HepG2 (cell line): Measurements from ENCODE around the gene MYL11. TPM values are rescaled to one million over a fixed set of nuclear protein-coding genes. Genes with fewer than 3 reads are reported as not detected.
A peak's percentile ranks its signal among the peaks of the same experiment; 100 is the strongest.

ENCODE experiments used
- ATAC-seq: fragments of 200-7000 bp; cut with Tn5 transposase; 3 replicates; pipeline ENCODE4 v1.9.1; 2020; ENCODE audit warnings: mild to moderate bottlenecking, moderate library complexity
- BruUV-seq: library from RNA; stranded (reverse); fragments of 400-500 nt; replicated peaks from 2 replicates; lab custom pipeline; 2021; lab: Mats Ljungman, UMichigan
- CTCF ChIA-PET: fragments of 300-600 bp; formaldehyde crosslinking; extraction: SDS; loops from one replicate; lab custom pipeline; 2021; ENCODE audit warnings: low total read pairs, inconsistent platforms, low intra/inter-chr PET ratio; lab: Yijun Ruan, JAX
- POLR2A ChIA-PET: fragments of 350-600 bp; sonication (Branson Sonifier 250); formaldehyde crosslinking; loops from one replicate; lab custom pipeline; 2020; ENCODE audit warnings: antibody characterized with exemption, inconsistent platforms; lab: Yijun Ruan, JAX
- DNase-seq: peaks from one replicate; pipeline ENCODE4 v3.0.0-alpha.2; 2015; ENCODE audit warnings: low spot score
- FAIRE-seq: peaks from 3 replicates; lab custom pipeline; 2011; peaks lifted over from hg19 to GRCh38; lab: Jason Lieb, UNC
- H2AFZ ChIP-seq: one replicate; pipeline ENCODE4 v1.6.1; 2011; ENCODE audit warnings: low read length, inconsistent platforms
- H3K27ac ChIP-seq: fragments of 300-600 bp; 3 replicates; pipeline ENCODE4 v1.8.0; 2011; ENCODE audit warnings: mixed run types, mild to moderate bottlenecking, mixed read lengths, low read length, inconsistent platforms; ENCODE audit not compliant: insufficient read depth; ENCODE audit errors: extremely low read length
- H3K27me3 ChIP-seq, 2 experiments: fragments of 200-600 bp in 1 of 2; 2 replicates in 1 of 2; 3 replicates in 1 of 2; pipeline versions ENCODE4 v1.6.0 to v1.8.0; 2011; ENCODE audit warnings: low read length in 2 of 2, mild to moderate bottlenecking in 2 of 2, moderate library complexity in 2 of 2, inconsistent platforms in 1 of 2; ENCODE audit not compliant: insufficient read depth in 2 of 2, control insufficient read depth in 1 of 2
- H3K36me3 ChIP-seq, 2 experiments: fragments of 200-600 bp in 1 of 2; replicated peaks in 1 of 2; 2 replicates in 1 of 2; 3 replicates in 1 of 2; pipeline versions ENCODE4 v1.5.1 to v1.8.0; 2011; ENCODE audit warnings: low read length in 2 of 2, inconsistent platforms in 1 of 2; ENCODE audit not compliant: insufficient read depth in 2 of 2, control insufficient read depth in 1 of 2
- H3K4me1 ChIP-seq: 2 replicates; pipeline ENCODE4 v1.5.1; 2012; ENCODE audit warnings: low read length, inconsistent platforms; ENCODE audit not compliant: insufficient read depth
- H3K4me2 ChIP-seq: 2 replicates; pipeline ENCODE4 v1.6.0; 2011; ENCODE audit warnings: low read depth, low read length, inconsistent platforms
- H3K4me3 ChIP-seq, 3 experiments: fragments of 200-600 bp in 1 of 3; sonication (generic), shearing (Covaris generic) in 1 of 3; replicated peaks in 1 of 3; 2 replicates each; pipeline ENCODE4 v1.5.1; 2011 to 2016; ENCODE audit warnings: low read length in 3 of 3, inconsistent platforms in 2 of 3, low read depth in 2 of 3, mild to moderate bottlenecking in 2 of 3, control low read depth in 1 of 3, mixed read lengths in 1 of 3; ENCODE audit not compliant: insufficient read depth in 1 of 3
- H3K79me2 ChIP-seq: one replicate; pipeline ENCODE4 v1.6.1; 2011; ENCODE audit warnings: low read length, inconsistent platforms; ENCODE audit not compliant: insufficient read depth
- H3K9ac ChIP-seq: 2 replicates; pipeline ENCODE4 v1.6.0; 2011; ENCODE audit warnings: mild to moderate bottlenecking, low read depth, low read length, inconsistent platforms; ENCODE audit not compliant: insufficient read depth
- H3K9me3 ChIP-seq: 2 replicates; pipeline ENCODE4 v1.5.1; 2012; ENCODE audit warnings: mild to moderate bottlenecking, low read length
- H4K20me1 ChIP-seq: 2 replicates; pipeline ENCODE4 v1.6.0; 2011; ENCODE audit warnings: inconsistent platforms, mild to moderate bottlenecking, low read length, moderate library complexity; ENCODE audit not compliant: insufficient read depth
- BRCA1 ChIP-seq: sonication (generic); formaldehyde crosslinking; IDR thresholded peaks from 2 replicates; pipeline ENCODE4 v1.4.0; 2020; ENCODE audit warnings: missing genetic modification reagents
- ELF4 ChIP-seq: sonication (generic); formaldehyde crosslinking; IDR thresholded peaks from 2 replicates; pipeline ENCODE4 v1.5.0; 2020; ENCODE audit warnings: missing genetic modification reagents, mild to moderate bottlenecking, moderate library complexity, borderline replicate concordance
- ETV5 ChIP-seq: IDR thresholded peaks from 2 replicates; pipeline ENCODE4 v1.6.1; 2018; ENCODE audit warnings: missing biosample characterization, missing genetic modification reagents, inconsistent platforms, borderline replicate concordance
- GATAD1 ChIP-seq: IDR thresholded peaks from 2 replicates; pipeline ENCODE4 v1.6.1; 2016; ENCODE audit warnings: missing genetic modification reagents, missing compliant biosample characterization
- KDM5A ChIP-seq: fragments of 200-600 bp; sonication (generic); IDR thresholded peaks from 2 replicates; pipeline ENCODE4 v1.7.0; 2018; ENCODE audit warnings: antibody characterized with exemption, mild to moderate bottlenecking, low read length, borderline replicate concordance
- RARA ChIP-seq: IDR thresholded peaks from 2 replicates; pipeline ENCODE4 v1.6.1; 2016; ENCODE audit warnings: missing genetic modification reagents, missing compliant biosample characterization
- SOX13 ChIP-seq, 3 experiments: fragments of 450-650 bp in 1 of 3; sonication (generic) in 1 of 3; formaldehyde crosslinking in 1 of 3; IDR thresholded peaks in 2 of 3; conservative IDR thresholded peaks in 1 of 3; 2 replicates each; pipeline versions ENCODE4 v1.5.0 to v1.6.1; 2016 to 2020; ENCODE audit warnings: antibody characterized with exemption in 1 of 3, mild to moderate bottlenecking in 1 of 3, missing compliant biosample characterization in 1 of 3, missing genetic modification reagents in 1 of 3, moderate library complexity in 1 of 3
- YY1 ChIP-seq: IDR thresholded peaks from 2 replicates; pipeline ENCODE4 v1.6.1; 2011; ENCODE audit warnings: low read length, low read depth, moderate library complexity, mild to moderate bottlenecking; ENCODE audit not compliant: insufficient read depth, insufficient replicate concordance
- ZFX ChIP-seq: sonication (generic); formaldehyde crosslinking; IDR thresholded peaks from 2 replicates; pipeline ENCODE4 v1.4.0; 2020; ENCODE audit warnings: mild to moderate bottlenecking, low read depth, missing genetic modification reagents, moderate library complexity
- ZNF205 ChIP-seq: IDR thresholded peaks from 2 replicates; pipeline ENCODE4 v1.6.1; 2018; ENCODE audit warnings: missing biosample characterization, missing genetic modification reagents
- ZNF232 ChIP-seq: sonication (generic); formaldehyde crosslinking; IDR thresholded peaks from 2 replicates; pipeline ENCODE4 v1.4.0; 2020; ENCODE audit warnings: missing genetic modification reagents, borderline replicate concordance
- ZNF337 ChIP-seq: sonication (generic); formaldehyde crosslinking; IDR thresholded peaks from 2 replicates; pipeline ENCODE4 v1.5.1; 2020; ENCODE audit warnings: missing genetic modification reagents, low read depth, mild to moderate bottlenecking, borderline replicate concordance
- ZSCAN31 ChIP-seq: sonication (generic); formaldehyde crosslinking; IDR thresholded peaks from 2 replicates; pipeline ENCODE4 v1.5.0; 2020; ENCODE audit warnings: low read depth, mild to moderate bottlenecking, missing genetic modification reagents
- WGBS: methylation state at CpG from one replicate; pipeline ENCODE4 v1.1.6; 2017; ENCODE audit warnings: low lambda C conversion rate; 5-methylcytosine and 5-hydroxymethylcytosine counted together
- in situ Hi-C: cut with HindIII; loops from 2 replicates; pipeline ENCODE4 v1.10.0; 2017; ENCODE audit warnings: low pct_unique_long_range_greater_than_20kb; ENCODE audit not compliant: extremely low pct_ligation_motif_present
- intact Hi-C: fragments of 100-400 bp; cut with micrococcal nuclease; formaldehyde crosslinking; loops from one replicate; pipeline ENCODE4 v1.10.0; 2022; ENCODE audit not compliant: unreplicated experiment
- polyA plus RNA-seq, 8 experiments: library from polyadenylated mRNA; depleted of rRNA in 3 of 8; stranded (reverse) in 7 of 8; unstranded in 1 of 8; fragments of >200 nt; fragmentation: Illumina TruSeq in 4 of 8; extraction: Trizol in 4 of 8; gene quantifications; 2 replicates each; pipeline versions ENCODE4 v1.2.1 to v1.2.3, GENCODE V29; 2011 to 2016; ENCODE audit warnings: low read depth in 4 of 8, missing spikeins in 1 of 8, mixed read lengths in 1 of 8; ENCODE audit not compliant: insufficient read depth in 1 of 8
- total RNA-seq, 5 experiments: library from RNA; depleted of rRNA; stranded (reverse); fragments of >200 nt; fragmentation: Illumina TruSeq; extraction: Trizol; gene quantifications; 2 replicates each; pipeline ENCODE4 v1.2.3, GENCODE V29; 2016; ENCODE audit warnings: low read depth in 1 of 5
- TF ChIP-seq, protein P1 (sequence below): IDR thresholded peaks from 2 replicates; pipeline ENCODE4 v1.4.0; 2020; ENCODE audit warnings: mild to moderate bottlenecking, missing genetic modification reagents

MYL11 gene
- total and polyA plus RNA-seq, 2 of the 13 experiments (the other 11 are each of a cell fraction or from before 2014, with no cell fraction given), result not detected

- TF ChIP-seq ZFX, result peak; percentile 78
- TF ChIP-seq, protein P1, sequence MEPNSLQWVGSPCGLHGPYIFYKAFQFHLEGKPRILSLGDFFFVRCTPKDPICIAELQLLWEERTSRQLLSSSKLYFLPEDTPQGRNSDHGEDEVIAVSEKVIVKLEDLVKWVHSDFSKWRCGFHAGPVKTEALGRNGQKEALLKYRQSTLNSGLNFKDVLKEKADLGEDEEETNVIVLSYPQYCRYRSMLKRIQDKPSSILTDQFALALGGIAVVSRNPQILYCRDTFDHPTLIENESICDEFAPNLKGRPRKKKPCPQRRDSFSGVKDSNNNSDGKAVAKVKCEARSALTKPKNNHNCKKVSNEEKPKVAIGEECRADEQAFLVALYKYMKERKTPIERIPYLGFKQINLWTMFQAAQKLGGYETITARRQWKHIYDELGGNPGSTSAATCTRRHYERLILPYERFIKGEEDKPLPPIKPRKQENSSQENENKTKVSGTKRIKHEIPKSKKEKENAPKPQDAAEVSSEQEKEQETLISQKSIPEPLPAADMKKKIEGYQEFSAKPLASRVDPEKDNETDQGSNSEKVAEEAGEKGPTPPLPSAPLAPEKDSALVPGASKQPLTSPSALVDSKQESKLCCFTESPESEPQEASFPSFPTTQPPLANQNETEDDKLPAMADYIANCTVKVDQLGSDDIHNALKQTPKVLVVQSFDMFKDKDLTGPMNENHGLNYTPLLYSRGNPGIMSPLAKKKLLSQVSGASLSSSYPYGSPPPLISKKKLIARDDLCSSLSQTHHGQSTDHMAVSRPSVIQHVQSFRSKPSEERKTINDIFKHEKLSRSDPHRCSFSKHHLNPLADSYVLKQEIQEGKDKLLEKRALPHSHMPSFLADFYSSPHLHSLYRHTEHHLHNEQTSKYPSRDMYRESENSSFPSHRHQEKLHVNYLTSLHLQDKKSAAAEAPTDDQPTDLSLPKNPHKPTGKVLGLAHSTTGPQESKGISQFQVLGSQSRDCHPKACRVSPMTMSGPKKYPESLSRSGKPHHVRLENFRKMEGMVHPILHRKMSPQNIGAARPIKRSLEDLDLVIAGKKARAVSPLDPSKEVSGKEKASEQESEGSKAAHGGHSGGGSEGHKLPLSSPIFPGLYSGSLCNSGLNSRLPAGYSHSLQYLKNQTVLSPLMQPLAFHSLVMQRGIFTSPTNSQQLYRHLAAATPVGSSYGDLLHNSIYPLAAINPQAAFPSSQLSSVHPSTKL (CRISPR knock-in tag), result peak; percentile 27; the same call in 1 of the 2 replicates
- TF ChIP-seq KDM5A, result 0 out of 2 replicates have a peak, but pooled peaks have one; percentile 20
These were observed 39.5 kb upstream of the MYL11 start (continued) for GRCh38 chr16:30335028-30335597.

- intact Hi-C loops, result loop anchor here (2.0 kb wide), 1 partner anchor 19 kb away; the partner anchor contains the start of gene CD2BP2
- H2AFZ ChIP-seq, result peak overlapping the region; percentile 48
- peak; percentile 96 for DNase-seq
- TF ChIP-seq GATAD1, result peak; percentile 61
- TF ChIP-seq YY1, result peak; percentile 6
- TF ChIP-seq ZNF337 (CRISPR knock-in tag), result peak; percentile 85; the same call in 1 of the 2 replicates
- peak; percentile 23; the same call in 1 of the 2 replicates for TF ChIP-seq ZNF232 (CRISPR knock-in tag)
- no peak for TF ChIP-seq SOX13 (IDR thresholded peaks at IDR 0.05)
- TF ChIP-seq SOX13 (CRISPR knock-in tag; conservative IDR thresholded peaks at IDR 0.05 in 1 of 2, IDR thresholded peaks at IDR 0.05 in 1 of 2), result peak in 1 of 2 experiments; percentile 29; a peak in 1 of 4 replicates
- peak; percentile 73 for TF ChIP-seq RARA (CRISPR knock-in tag)
- no peak; the same call in 1 of the 2 replicates for TF ChIP-seq ELF4 (CRISPR knock-in tag)
- TF ChIP-seq BRCA1, result no peak; the same call in 1 of the 2 replicates
- peak; percentile 87 for TF ChIP-seq ZSCAN31 (CRISPR knock-in tag)
- no peak for TF ChIP-seq ZNF205 (CRISPR knock-in tag)
- peak; percentile 28; the same call in 1 of the 2 replicates for TF ChIP-seq ETV5 (CRISPR knock-in tag)
These were observed 38.8 kb upstream of the MYL11 start for GRCh38 chr16:30335598-30336474.

More at GRCh38 chr16:30335598-30336474, 38.8 kb upstream of the MYL11 start:
- FAIRE-seq, result peak; percentile 98
- Histone ChIP-seq H3K4me2 (peak overlapping the region; percentile 100), H3K4me1 (peaks cover 51% of the 10 kb centered on the region), H3K79me2 (peaks cover 53% of the 10 kb centered on the region), H3K36me3 (peaks cover 0 to 3% of the 10 kb centered on the region in 2 experiments; a peak in 1 of 5 replicates), H3K27ac (peak overlapping the region; percentile 99), H3K9ac (peak overlapping the region; percentile 94), H3K9me3 (no peaks in the 10 kb centered on the region), H3K27me3 (no peaks in the 10 kb centered on the region), H3K4me3 (peak overlapping the region; percentile 68 to 95 (median 94)), H4K20me1 (no peaks in the 10 kb centered on the region)
- ATAC-seq, result peak; percentile 80
- ChIA-PET CTCF (interaction anchor here (1.2 kb wide), 1 partner anchor 17 kb away, joined by 3 read pairs; no protein-coding TSS in a partner anchor), POLR2A (interaction anchor here (0.9 to 3.2 kb wide), 19 partner anchors 8 to 270 kb away, joined by 3 to 33 read pairs (median 6); partner anchors contain the start of genes ALDOA, CD2BP2, DCTPP1 and TBC1D10B)
- in situ Hi-C loops, result loop anchor here (25.0 kb wide), 1 partner anchor 749 kb away; no protein-coding TSS in a partner anchor
- no TSS peak for BruUV-seq
- 2% methylated on average over 17 of the region's 17 CpGs for WGBS
